HepG2 (cell line): ENCODE measurements around the gene ATP6V0D1. TPM values are rescaled to one million over a fixed set of nuclear protein-coding genes. Genes with fewer than 3 reads are reported as not detected.

Experiments used
- AGO1 ChIP-seq: fragments of 200-400 bp; formaldehyde crosslinking; IDR thresholded peaks from 2 replicates; pipeline ENCODE4 v1.6.1; 2017; ENCODE audit warnings: mild to moderate bottlenecking, low read depth, low read length, moderate library complexity; ENCODE audit not compliant: poor library complexity, severe bottlenecking
- GLMP ChIP-seq: sonication (generic); formaldehyde crosslinking; IDR thresholded peaks from 2 replicates; pipeline ENCODE4 v1.9.0; 2021; ENCODE audit warnings: missing genetic modification reagents, mild to moderate bottlenecking, borderline replicate concordance
- KDM4B ChIP-seq: sonication (generic); formaldehyde crosslinking; IDR thresholded peaks from 2 replicates; pipeline ENCODE4 v1.4.0; 2020; ENCODE audit warnings: missing genetic modification reagents
- KDM5B ChIP-seq: sonication (generic); formaldehyde crosslinking; IDR thresholded peaks from 2 replicates; pipeline ENCODE4 v1.4.0; 2020; ENCODE audit warnings: missing genetic modification reagents, mild to moderate bottlenecking, borderline replicate concordance
- NR2C2 ChIP-seq: sonication (generic); formaldehyde crosslinking; IDR thresholded peaks from 2 replicates; pipeline ENCODE4 v1.4.0; 2020; ENCODE audit warnings: missing genetic modification reagents, mild to moderate bottlenecking, moderate library complexity, borderline replicate concordance
- ONECUT2 ChIP-seq: sonication (generic); formaldehyde crosslinking; IDR thresholded peaks from 2 replicates; pipeline ENCODE4 v1.4.0; 2020; ENCODE audit warnings: missing genetic modification reagents
- ZFAT ChIP-seq: sonication (generic); formaldehyde crosslinking; conservative IDR thresholded peaks from 2 replicates; pipeline ENCODE4 v1.8.1; 2023; ENCODE audit warnings: missing genetic modification reagents, inconsistent platforms
- ZGPAT ChIP-seq: IDR thresholded peaks from 2 replicates; pipeline ENCODE4 v1.6.1; 2016; ENCODE audit warnings: mild to moderate bottlenecking
- ZIK1 ChIP-seq: sonication (generic); formaldehyde crosslinking; IDR thresholded peaks from 2 replicates; pipeline ENCODE4 v1.5.0; 2020; ENCODE audit warnings: mild to moderate bottlenecking, low read depth, missing genetic modification reagents, borderline replicate concordance
- ZNF17 ChIP-seq: sonication (generic); formaldehyde crosslinking; IDR thresholded peaks from 2 replicates; pipeline ENCODE4 v1.5.0; 2020; ENCODE audit warnings: mild to moderate bottlenecking, missing genetic modification reagents
- ZNF256 ChIP-seq: sonication (generic); formaldehyde crosslinking; conservative IDR thresholded peaks from 2 replicates; pipeline ENCODE4 v1.4.0; 2020; ENCODE audit warnings: missing genetic modification reagents
- ZNF326 ChIP-seq: sonication (generic); formaldehyde crosslinking; IDR thresholded peaks from 2 replicates; pipeline ENCODE4 v1.4.0; 2020; ENCODE audit warnings: missing genetic modification reagents, borderline replicate concordance
- ZNF33A ChIP-seq: sonication (generic); formaldehyde crosslinking; IDR thresholded peaks from 2 replicates; pipeline ENCODE4 v1.5.1; 2020; ENCODE audit warnings: missing genetic modification reagents, mild to moderate bottlenecking, moderate library complexity, borderline replicate concordance
- ZNF34 ChIP-seq: sonication (generic); formaldehyde crosslinking; IDR thresholded peaks from 2 replicates; pipeline ENCODE4 v1.4.0; 2020; ENCODE audit warnings: mild to moderate bottlenecking, missing genetic modification reagents, borderline replicate concordance
- ZNF512B ChIP-seq: sonication (generic); formaldehyde crosslinking; IDR thresholded peaks from 2 replicates; pipeline ENCODE4 v1.5.1; 2020; ENCODE audit warnings: missing genetic modification reagents, mild to moderate bottlenecking, borderline replicate concordance
- ZNF513 ChIP-seq: sonication (generic); formaldehyde crosslinking; conservative IDR thresholded peaks from 2 replicates; pipeline ENCODE4 v1.5.0; 2020; ENCODE audit warnings: missing genetic modification reagents
- ZNF547 ChIP-seq: sonication (generic); formaldehyde crosslinking; IDR thresholded peaks from 2 replicates; pipeline ENCODE4 v1.5.1; 2020; ENCODE audit warnings: mild to moderate bottlenecking, missing genetic modification reagents
- ZNF672 ChIP-seq: sonication (generic); formaldehyde crosslinking; IDR thresholded peaks from 2 replicates; pipeline ENCODE4 v1.8.1; 2022; ENCODE audit warnings: missing genetic modification reagents
- ZNF720 ChIP-seq: sonication (generic); formaldehyde crosslinking; IDR thresholded peaks from 2 replicates; pipeline ENCODE4 v1.4.0; 2020; ENCODE audit warnings: missing genetic modification reagents
- polyA plus RNA-seq, 8 experiments: library from polyadenylated mRNA; depleted of rRNA in 3 of 8; stranded (reverse) in 7 of 8; unstranded in 1 of 8; fragments of >200 nt; fragmentation: Illumina TruSeq in 4 of 8; extraction: Trizol in 4 of 8; gene quantifications; 2 replicates each; pipeline versions ENCODE4 v1.2.1 to v1.2.3, GENCODE V29; 2011 to 2016; ENCODE audit warnings: low read depth in 4 of 8, missing spikeins in 1 of 8, mixed read lengths in 1 of 8; ENCODE audit not compliant: insufficient read depth in 1 of 8
- total RNA-seq, 5 experiments: library from RNA; depleted of rRNA; stranded (reverse); fragments of >200 nt; fragmentation: Illumina TruSeq; extraction: Trizol; gene quantifications; 2 replicates each; pipeline ENCODE4 v1.2.3, GENCODE V29; 2016; ENCODE audit warnings: low read depth in 1 of 5
- TF ChIP-seq, protein P1 (sequence below): sonication (generic); formaldehyde crosslinking; IDR thresholded peaks from 2 replicates; pipeline ENCODE4 v1.4.0; 2020; ENCODE audit warnings: missing genetic modification reagents, borderline replicate concordance

The ATP6V0D1 gene
- total and polyA plus RNA-seq, 2 of the 13 experiments (the other 11 are each of a cell fraction or from before 2014, with no cell fraction given), result 51.1 to 61.3 TPM

DNA sequence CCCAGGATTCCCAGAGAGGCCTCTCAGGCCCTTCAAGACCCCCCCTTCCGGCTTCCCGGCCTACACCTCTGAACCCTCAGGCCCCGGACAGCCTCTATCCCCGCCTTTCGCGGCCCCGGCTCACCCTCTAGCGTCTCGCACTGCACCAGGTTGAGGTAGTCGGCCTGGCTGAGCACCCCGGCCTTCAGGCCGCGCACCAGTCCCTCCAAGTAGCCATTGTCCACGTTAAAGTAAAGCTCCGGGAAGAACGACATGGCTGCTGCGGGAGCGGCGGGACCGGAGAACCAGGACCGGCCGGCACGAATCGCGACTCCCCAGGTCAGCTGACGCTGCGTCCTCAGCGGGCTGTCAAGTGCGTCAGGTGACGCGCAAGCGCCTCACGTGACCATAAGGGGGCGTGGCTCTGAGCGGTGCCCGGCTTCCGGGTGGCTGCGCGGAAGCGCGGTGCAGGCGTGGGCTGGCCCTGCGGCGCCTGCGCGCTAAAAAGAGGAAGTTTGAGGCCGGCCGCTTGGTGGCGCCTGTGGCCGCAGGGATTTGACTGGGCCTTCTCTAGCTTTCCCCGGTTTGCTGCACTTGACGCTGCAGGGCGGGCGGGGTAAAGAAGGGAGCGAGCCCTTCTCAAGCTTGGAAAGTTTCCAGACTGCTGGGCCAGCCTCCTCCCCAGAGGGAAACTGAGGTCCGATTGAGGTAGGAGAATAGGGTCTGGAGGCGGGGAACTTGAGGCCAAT lies at the start of gene ATP6V0D1 (continued):
- TF ChIP-seq ZNF512B (CRISPR knock-in tag) (no peak), KDM4B (peak; percentile 31; the same call in 1 of the 2 replicates), ZNF17 (no peak), ZNF256 (no peak), ZNF513 (CRISPR knock-in tag) (no peak), ZIK1 (CRISPR knock-in tag) (peak; percentile 95; the same call in 1 of the 2 replicates), ZNF34 (CRISPR knock-in tag) (no peak), ZGPAT (peak; percentile 94), NR2C2 (CRISPR knock-in tag) (peak; percentile 86), ZNF33A (CRISPR knock-in tag) (0 out of 2 replicates have a peak, but pooled peaks have one; percentile 83), ONECUT2 (no peak), ZFAT (CRISPR knock-in tag) (no peak), ZNF672 (no peak), ZNF547 (CRISPR knock-in tag) (peak; percentile 66; the same call in 1 of the 2 replicates), ZNF326 (CRISPR knock-in tag) (no peak), KDM5B (CRISPR knock-in tag) (peak; percentile 63), AGO1 (peak; percentile 26), ZNF720 (CRISPR knock-in tag) (no peak; the same call in 1 of the 2 replicates), GLMP (CRISPR knock-in tag) (no peak)
- TF ChIP-seq, protein P1, sequence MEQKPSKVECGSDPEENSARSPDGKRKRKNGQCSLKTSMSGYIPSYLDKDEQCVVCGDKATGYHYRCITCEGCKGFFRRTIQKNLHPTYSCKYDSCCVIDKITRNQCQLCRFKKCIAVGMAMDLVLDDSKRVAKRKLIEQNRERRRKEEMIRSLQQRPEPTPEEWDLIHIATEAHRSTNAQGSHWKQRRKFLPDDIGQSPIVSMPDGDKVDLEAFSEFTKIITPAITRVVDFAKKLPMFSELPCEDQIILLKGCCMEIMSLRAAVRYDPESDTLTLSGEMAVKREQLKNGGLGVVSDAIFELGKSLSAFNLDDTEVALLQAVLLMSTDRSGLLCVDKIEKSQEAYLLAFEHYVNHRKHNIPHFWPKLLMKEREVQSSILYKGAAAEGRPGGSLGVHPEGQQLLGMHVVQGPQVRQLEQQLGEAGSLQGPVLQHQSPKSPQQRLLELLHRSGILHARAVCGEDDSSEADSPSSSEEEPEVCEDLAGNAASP (CRISPR knock-in tag), result peak; percentile 91
